GM21529 (cell line): Measurements from ENCODE around the gene TANC1.

Experiments
- ATAC-seq: cut with Tn5 transposase; IDR thresholded peaks from one replicate; pipeline ENCODE4 v1.9.1; 2021; ENCODE audit not compliant: unreplicated experiment

Gene TANC1

DNA sequence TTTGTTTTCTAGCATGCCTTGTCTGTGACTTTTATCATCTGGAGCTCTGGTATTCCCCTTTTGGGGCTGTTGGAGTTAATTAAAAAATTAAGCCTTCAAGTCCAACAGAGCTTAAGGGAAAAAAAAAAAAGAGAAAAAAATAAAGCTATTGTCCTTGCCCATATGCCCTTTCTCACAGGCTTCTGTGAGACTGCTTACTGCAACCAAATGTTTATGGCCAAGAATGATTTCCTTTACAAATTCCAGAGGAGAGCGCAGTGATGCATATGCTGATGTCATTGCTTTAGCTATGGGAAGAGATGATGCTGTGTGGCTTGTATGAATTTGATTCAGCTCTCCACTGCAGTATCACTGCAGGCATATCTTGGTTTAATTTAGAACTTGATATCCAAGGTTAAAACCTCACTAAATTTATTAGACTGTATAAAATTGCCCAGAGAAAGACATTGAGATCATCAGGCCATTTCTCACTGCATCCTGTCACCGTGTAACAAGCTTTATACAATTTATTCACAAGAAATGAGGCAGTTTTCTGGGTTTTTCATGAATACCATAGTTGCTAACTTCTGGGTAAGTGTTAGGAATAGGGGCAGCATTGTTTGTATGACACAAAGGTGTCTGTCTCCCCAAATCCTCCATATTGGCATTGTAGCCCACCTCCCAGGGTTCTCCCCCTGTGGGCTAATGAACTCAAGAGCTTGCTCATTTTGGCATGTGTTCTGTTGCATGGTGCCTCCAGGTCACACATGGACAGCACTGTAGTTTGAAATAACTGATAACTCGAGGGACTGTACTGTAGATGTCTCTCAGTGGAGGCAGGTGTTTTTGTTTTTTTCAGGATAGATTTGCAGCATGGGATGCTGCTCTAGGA lies 85.0 kb downstream of the TANC1 start:
- no peak for ATAC-seq

DNA sequence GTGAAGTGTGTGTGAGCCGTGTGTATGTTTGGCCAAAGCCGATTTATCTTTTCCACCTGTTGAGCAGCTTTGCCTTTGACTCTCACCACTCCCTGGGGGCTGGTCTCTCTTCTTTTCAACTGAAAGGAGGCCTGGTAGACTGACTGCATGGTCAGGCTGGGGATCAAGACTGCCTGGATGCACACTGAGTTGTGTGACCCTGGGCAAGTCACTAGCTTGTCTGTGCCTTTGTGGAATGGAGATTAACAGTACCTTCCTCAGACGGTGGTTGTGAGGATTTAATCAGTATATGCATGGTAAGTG lies 85.5 kb downstream of the TANC1 start:
- no peak for ATAC-seq

DNA sequence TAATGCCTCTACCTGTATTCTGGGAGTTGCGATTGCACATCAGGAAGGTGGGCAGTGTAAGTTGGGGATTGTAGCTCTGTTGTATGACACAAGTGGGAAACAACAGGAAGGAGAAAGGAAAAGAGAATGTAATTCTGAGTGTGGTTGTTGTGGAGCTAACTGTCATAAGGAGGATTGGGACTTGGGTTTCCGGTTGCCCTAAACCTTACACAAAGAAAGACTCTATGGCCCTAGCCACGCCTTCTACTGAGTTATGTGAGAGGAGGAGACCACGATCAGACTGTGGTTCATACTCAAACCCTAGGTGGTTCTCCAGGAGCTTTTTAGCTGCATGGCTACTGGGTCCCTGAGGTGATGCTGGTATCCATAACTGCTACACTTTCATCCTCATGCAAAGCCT lies 86.5 kb downstream of the TANC1 start:
- no peak for ATAC-seq

DNA sequence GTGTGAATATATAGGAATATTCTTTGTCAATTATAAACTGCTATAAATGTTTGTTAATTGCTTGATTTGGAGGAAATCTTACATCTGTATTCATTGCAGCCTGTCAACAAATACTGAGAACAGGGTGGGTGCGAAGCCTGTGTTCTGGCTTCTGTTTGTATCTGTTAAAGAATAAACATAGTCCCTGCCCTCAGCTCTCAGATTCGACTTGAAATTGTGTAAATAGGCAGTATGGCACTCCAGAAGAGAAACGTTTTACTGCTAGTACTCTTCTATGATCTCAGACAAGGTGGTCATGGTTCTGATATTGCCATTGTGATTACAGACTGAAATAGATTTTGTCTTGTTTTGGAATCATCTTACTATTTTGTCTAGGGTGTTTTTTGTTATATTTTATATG lies 92.1 kb downstream of the TANC1 start:
- ATAC-seq: no peak

DNA sequence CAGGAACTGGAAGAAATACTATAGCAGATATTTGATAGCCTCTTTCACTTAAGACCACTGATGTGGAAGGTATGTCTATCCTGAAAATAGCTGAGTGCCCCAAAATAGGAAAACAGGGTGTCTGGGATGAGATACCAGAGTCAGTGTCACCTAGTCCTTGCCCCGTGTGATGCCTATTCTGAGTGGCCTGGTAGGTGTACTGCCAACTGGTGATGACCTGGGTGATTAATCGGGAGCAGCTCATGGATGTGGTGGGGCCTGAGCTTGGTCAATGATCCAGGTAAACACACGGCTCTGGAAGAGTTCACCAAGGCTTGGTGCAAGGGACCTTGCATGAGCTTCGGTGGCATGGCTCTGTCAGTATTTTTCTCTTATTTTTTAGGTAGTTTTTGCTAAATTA lies 95.2 kb downstream of the TANC1 start:
- no peak for ATAC-seq

DNA sequence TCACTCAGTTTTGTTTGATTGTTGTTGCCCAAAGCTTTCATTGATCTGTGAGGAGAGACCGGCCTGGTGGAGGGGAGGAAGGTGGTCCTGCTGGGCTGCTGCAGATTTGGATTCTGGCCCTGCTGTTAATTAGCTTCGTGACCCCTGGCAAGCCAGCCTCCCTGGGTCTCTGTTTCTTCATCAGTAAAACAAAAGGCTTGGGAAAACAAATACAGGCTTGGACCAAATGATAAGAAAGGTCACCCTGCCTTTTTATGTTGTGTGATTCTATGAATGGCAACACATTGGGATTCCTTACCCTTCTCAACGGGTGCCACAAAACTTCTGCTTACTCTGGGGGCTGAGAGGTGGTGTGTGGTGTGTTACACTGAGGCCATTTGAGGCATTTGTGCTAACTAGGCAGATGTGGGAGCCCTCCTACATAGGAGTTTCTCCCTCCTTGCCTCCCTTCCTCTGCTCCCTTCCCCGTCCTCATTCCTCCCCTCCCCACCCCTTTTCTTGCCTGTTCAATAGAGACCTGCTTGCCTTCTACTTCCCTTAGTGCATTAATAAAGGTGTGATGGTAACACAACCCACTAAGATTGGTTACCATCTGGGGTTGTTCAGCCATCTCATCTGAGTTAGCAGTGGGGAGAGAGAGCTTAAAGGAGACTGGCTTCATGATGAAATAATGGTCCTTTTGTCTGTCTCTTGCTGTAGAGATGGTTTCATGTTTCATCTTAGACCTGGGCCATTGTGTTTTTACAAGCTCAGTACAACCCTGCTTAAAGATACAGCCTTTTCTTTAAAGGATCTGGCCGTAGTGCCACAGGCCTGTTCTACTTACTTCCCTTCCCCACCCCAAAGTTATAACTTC lies 96.2 kb downstream of the TANC1 start:
- ATAC-seq: no peak

DNA sequence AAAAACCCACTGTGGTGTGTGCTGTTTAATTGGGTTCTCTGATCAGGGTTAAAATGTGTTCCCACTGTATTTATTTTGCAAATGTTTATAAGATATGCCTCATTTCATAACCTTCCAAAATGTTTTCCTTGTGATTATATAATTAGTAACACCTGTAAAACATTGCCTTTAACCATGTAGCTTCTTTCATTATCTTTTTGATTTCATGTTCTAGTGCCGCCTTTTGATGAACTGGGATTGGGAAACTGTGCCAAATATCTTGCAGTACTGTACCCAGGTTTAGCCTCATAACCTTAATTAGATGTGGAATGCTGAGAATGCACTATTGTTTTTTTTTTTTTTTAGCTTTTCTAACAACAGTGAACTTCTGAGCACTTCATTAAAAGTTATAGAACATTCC lies 96.9 kb downstream of the TANC1 start:
- ATAC-seq: no peak

DNA sequence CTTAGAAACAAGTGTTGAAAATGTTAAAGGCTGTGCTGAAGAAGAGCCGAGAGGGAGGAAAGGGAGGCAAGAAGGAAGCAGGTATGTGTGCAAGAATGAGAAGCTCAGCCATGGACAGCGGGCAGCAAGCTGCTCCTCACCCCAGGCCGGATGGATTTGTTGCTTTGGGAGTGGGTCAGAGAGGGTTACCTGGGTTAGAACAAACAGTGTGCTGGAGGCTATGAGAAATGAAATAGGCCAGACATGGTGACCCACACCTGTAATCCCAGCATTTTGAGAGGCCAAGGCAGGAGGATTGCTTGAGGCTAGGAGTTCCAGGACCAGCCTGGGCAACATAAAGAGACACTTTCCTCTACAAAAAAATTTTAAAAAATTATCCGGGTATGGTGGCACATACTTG lies 97.5 kb downstream of the TANC1 start:
- no peak for ATAC-seq

DNA sequence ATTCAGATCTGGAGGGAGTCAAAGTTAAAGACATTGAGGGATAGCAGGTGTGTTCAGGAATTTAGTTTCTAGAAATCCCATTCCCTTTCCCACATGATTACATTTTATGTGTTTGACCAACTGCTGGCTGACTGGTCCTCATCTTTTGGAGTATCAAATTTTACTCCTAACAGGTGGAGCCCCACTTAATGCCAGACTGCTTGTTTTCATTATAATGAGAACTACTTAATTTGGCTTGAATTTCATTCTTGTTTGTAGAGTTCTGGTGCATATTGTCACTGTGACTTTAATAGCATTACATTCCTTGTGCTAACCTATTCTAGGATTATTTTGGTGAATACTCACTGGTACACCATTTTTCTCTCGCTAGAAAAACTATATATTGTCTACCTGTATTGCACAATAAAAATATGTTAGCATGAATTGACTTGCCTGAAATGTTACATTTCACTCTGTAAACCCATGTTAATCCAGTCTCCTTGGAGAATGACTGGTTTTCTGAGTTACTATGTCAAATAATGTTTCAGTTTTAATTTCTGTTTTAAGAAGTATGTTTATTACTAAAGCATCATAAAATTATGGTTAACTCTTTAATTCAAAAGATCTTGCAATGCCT lies 98.2 kb downstream of the TANC1 start:
- no peak for ATAC-seq

DNA sequence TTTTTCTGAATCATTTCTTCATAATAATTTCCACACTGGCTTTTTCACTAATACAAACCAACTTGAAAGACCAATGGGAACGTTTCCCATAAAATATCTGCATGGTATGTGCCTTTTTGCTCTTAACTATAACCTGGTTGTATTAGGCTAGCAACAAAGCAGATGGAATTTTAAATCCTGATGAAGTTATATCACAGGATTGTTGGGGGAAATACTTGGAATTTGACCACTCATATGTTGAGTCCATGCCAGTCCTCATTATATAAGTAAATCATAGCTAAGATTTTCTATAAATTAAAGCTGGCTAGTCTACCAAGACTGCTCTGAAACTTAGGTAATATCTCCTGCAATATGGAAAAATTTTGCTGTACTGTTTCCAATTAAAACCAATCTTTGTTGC lies 99.5 kb downstream of the TANC1 start:
- no peak for ATAC-seq

DNA sequence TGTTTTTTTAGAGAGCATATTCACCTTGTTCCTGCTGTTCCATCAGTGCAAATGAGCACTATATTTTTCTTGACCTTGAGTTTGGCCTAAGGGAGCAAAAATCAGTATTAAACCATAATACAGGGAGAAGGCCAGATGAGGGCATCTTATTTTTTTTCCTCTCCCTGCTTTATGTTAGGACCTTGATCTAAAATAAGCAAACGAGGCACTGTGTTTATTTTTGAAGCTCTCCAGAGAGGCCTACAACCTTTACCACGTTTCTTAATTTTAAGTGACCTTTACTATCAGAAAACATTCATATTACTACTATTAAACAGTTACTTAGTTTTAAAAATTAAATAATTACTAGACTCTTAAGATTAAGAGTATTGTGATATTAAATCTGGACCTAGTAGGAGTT lies 100.8 kb downstream of the TANC1 start:
- ATAC-seq: no peak

DNA sequence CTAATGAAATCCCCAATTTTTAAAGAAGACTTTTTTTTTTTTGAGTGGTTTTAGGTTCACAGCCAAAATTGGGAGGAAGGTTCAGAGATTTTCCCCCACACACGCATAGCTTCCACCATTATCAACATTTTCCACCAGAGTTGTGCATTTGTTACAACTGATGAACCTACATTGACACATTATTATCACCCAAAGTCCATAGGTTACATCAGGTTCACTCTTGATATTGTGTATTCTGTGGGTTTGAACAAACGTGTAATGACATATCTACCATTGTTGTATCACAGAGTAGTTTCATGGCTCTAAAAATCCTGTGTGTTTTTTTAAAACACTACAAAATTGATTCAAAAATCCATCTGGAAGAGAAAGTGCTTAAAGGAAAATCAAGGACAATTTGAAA lies 101.8 kb downstream of the TANC1 start:
- ATAC-seq: no peak

DNA sequence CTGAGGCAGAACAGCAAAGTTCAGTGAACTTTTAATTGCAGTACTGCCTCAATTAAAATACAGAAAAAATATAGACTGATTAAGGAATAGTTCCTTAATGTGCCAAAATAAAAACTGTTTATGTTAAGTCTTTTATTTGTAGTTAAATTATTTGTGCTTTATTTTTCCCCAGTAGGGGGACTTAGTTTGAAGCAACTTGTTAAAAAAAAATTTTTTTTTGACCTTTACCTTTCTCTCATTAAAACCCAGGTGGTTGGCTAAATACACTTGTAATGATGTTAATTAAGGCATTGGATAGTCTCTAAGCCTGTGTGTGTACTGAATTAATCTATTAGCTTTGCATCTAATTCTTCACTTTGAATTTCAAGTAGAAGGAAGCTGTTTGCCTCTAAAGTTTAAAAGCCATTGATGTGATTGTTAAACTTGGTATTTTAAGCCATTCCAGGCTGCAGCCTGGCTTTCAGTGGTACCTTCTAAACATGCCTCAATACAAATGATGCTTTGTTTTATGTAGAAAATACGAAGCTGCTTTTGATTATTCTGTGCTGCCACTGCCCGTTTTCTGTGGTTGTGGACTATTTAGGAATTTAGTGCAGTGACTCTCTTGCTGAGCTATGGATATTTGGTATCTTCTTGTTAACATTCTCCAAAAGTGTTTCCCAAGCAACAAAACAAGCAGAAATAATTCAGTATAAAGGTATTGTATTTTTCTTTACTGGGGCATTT lies 102.9 kb downstream of the TANC1 start:
- ATAC-seq: no peak

DNA sequence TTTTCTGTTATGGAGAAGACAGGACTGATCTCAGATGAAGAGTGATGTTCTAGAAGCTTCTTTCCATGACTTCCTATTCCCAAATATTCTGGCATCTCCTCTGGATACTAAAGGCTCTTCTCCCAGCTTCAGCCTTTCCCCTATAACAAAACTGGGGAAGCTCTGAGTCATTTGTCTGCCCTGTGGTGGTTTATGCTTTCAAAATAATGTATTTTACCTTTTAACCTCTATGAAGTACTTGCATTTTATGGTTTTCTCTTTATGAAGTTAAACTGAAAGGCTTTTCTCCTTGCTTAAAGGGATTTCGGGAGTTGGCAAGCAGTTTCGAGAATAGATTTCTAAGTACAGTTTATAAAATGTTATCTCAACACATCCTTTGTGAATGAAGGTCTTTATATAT lies 104.4 kb downstream of the TANC1 start:
- no peak for ATAC-seq

DNA sequence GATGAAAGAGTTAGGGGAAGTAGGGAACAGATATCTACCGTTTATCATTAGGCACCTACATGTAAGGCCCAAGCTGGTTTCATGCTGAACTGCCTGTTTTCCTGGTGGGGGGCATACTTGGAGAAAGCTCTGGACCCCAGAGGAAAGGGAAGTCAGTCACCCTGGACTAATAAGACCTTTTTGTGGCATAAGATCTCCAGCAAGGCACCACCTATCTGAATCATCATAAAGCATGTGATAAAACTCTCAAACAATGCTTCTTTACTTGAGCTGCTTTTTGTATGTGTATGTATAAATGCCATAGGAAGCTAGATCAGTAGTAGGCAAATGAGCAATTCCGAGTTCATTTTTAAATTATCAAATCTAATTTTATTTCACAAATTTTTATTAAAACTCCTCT lies 104.8 kb downstream of the TANC1 start:
- ATAC-seq: no peak

DNA sequence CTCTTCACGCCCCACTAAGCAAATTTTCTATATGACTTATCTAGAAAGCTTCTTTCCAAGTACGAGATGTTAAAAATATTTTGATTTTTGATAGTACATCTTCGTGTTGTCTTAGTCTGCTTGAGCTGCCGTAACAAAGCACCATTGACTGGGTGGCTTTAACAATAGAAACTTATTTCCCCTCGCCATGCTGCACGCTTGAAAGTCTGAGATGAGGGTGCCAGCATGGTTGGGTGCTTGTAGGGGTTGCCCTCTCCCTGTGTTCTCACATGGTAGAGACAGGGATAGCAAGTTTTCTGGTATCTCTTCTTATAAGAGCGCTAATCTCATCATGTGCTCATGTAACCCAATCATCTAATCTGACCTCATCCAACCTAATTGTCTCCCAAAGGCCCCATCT lies 106.2 kb downstream of the TANC1 start:
- no peak for ATAC-seq

DNA sequence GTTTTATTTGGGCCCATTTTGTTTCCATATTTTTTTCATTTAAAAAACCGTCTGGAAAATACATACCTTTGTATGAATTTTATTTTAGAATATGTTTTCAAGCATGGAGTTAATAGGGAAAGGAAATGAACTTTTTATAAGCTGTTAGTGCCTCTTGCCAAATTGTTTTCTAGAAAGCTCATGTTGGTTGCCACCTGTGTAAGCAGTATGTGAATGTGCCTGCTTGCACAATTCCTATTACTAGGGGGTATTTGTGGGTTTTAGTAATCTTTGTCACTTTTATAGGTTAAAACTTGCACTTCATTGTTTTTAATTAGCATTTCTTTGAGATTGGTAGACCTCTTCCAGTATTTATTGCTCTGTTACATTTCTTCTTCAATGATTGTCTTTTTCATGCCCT lies 107.3 kb downstream of the TANC1 start:
- no peak for ATAC-seq

DNA sequence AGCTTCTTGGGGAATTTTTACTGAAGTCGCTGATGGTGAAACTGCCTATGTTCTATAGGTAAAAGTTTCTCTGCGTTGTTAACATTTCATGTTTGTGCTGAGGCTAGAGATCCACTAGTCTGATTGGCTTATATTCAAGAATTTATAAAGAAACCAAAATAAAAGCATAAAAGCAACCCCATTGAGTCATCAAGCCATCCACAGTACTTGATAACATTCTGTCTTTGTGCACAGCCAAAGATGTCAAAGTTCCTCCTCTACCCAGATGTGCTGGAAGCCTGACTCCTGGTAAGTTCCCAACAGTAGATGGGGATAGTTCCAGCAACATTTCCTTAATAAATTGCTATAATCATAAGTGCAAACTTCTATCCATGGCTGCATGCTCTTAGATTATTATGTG lies 107.8 kb downstream of the TANC1 start:
- ATAC-seq: no peak

DNA sequence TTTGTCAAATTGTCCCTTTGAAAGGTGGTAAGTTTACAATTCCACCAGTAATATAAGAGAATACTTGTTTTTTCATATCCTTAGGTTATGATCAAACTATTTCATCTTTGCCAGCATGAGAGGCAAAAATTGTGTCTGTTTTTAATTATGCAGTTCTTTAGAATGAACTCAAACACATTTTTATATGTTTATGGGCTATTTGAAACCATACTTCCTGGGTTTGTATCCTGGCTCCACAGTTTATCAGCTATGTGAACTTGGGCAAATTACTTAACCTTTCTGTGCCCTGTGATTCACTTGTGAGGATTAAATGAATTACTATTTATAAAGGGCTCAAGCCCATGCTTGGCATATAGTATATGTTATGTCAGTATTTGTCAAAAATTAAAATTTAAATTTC lies 109.4 kb downstream of the TANC1 start:
- no peak for ATAC-seq

DNA sequence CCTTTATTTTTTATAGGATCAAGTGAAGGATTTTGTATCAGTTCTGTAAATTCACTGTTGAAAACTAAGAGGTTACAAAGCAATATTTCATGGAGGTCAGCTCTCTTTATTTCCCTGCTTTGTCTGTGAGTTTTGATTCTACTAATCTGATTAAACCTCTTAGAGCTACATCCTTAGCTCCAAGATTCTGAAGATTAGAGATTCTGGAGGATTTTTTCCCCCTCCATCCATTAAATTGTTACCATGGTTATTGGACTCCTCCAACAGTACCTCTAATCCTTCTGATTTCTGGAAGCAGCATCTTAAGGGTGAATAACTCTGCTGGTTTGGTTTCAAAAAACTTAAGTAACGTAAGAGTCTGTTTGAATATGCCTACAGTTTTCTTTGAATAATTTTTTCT lies 110.0 kb downstream of the TANC1 start:
- ATAC-seq: no peak

DNA sequence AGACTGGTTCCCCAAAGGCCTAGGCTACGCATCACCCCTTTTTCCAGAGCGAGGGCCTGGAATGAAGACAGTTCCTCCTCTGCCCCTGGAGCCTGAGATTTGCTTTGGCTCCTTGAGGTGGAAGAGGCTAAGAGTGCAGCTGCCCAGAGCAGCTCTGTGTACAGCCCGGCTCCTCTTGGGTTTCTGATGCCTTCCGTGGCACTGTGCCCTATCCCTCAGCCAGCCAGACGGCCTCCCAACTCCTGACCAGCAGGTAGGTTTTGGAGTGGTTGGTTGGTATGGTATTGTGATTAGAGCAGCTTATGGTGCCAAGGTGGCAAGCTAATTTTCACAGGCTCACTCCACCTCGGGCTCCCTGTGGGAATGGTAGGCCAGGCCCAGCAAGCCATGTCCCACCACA lies 112.2 kb downstream of the TANC1 start:
- ATAC-seq: no peak
